AG09309 (cell line): Measurements from ENCODE around the gene ABCG1.

Experiments
- DNase-seq: peaks from one replicate; pipeline ENCODE4 v3.0.0-alpha.2; 2010; ENCODE audit warnings: low read depth
- H3K4me3 ChIP-seq: 2 replicates; pipeline ENCODE4 v1.5.1; 2011; ENCODE audit warnings: mild to moderate bottlenecking, low read depth, low read length, moderate library complexity; ENCODE audit not compliant: control insufficient read depth
- CTCF ChIP-seq: IDR thresholded peaks from 2 replicates; pipeline ENCODE4 v1.5.1; 2011; ENCODE audit warnings: mild to moderate bottlenecking, low read depth, low read length, inconsistent platforms; ENCODE audit not compliant: insufficient read depth, control insufficient read depth; ENCODE audit errors: missing control alignments

The ABCG1 gene

GRCh38 chr21:42337830-42338728, 119.1 kb downstream of the ABCG1 start:
- no peak for DNase-seq
- TF ChIP-seq CTCF, result peak; percentile 48
- no peak overlapping the region for H3K4me3 ChIP-seq

GRCh38 chr21:42338729-42339715, 120.1 kb downstream of the ABCG1 start:
- no peak for DNase-seq
- no peak overlapping the region for H3K4me3 ChIP-seq
- no peak for TF ChIP-seq CTCF

- no peak overlapping the region for H3K4me3 ChIP-seq
- TF ChIP-seq CTCF, result no peak
- DNase-seq, result no peak
These were observed 121.5 kb downstream of the ABCG1 start for GRCh38 chr21:42340187-42341050.

GRCh38 chr21:42341776-42342542, 123.0 kb downstream of the ABCG1 start:
- no peak overlapping the region for H3K4me3 ChIP-seq
- TF ChIP-seq CTCF, result no peak
- no peak for DNase-seq

- no peak for DNase-seq
- no peak for TF ChIP-seq CTCF
These were observed 124.2 kb downstream of the ABCG1 start for GRCh38 chr21:42343101-42343500.

More at GRCh38 chr21:42343101-42343500, 124.2 kb downstream of the ABCG1 start:
- H3K4me3 ChIP-seq, result no peak overlapping the region
